CD14-positive monocyte (primary cell): ENCODE measurements around the gene CNKSR2. TPM values are rescaled to one million over a fixed set of nuclear protein-coding genes. Genes with fewer than 3 reads are reported as not detected.

ENCODE experiments used
- DNase-seq, 3 donors: peaks; one replicate each; pipeline ENCODE4 v3.0.0-alpha.2; 2011 to 2022
- H2AFZ ChIP-seq: 2 replicates; pipeline ENCODE4 v1.6.0; 2012; ENCODE audit warnings: mild to moderate bottlenecking, low read depth, low read length, inconsistent platforms; ENCODE audit not compliant: insufficient read depth, poor library complexity, severe bottlenecking
- H3K27ac ChIP-seq, 2 donors: 1 replicate in 1 of 2; 2 replicates in 1 of 2; pipeline ENCODE4 v1.5.1; 2012 to 2013; ENCODE audit warnings: low read length in 2 of 2, control low read depth in 1 of 2, inconsistent platforms in 1 of 2, low read depth in 1 of 2, mild to moderate bottlenecking in 1 of 2
- H3K27me3 ChIP-seq, 2 donors: one replicate each; pipeline versions ENCODE4 v1.6.0 to v1.6.1; 2011 to 2013; ENCODE audit warnings: low read length in 2 of 2; ENCODE audit not compliant: control insufficient read depth in 2 of 2, insufficient read depth in 2 of 2
- H3K36me3 ChIP-seq, 2 donors: replicated peaks in 1 of 2; 1 replicate in 1 of 2; 2 replicates in 1 of 2; pipeline versions ENCODE4 v1.5.1 to v1.6.1; 2012 to 2013; ENCODE audit warnings: low read length in 2 of 2, control low read depth in 1 of 2, inconsistent platforms in 1 of 2, mild to moderate bottlenecking in 1 of 2; ENCODE audit not compliant: insufficient read depth in 2 of 2, control insufficient read depth in 1 of 2
- H3K4me1 ChIP-seq, 2 donors: 1 replicate in 1 of 2; 2 replicates in 1 of 2; pipeline versions ENCODE4 v1.5.1 to v1.6.1; 2012 to 2013; ENCODE audit warnings: low read length in 2 of 2, control low read depth in 1 of 2, inconsistent platforms in 1 of 2, mild to moderate bottlenecking in 1 of 2, moderate library complexity in 1 of 2; ENCODE audit not compliant: insufficient read depth in 2 of 2, control insufficient read depth in 1 of 2
- H3K4me2 ChIP-seq: replicated peaks from 2 replicates; pipeline ENCODE3; 2012; ENCODE audit warnings: low read length, moderate library complexity, mild to moderate bottlenecking; ENCODE audit not compliant: poor library complexity, severe bottlenecking; ENCODE audit errors: extremely low read depth
- H3K4me3 ChIP-seq, 3 experiments: fragments of 200-600 bp in 1 of 3; sonication (generic) in 1 of 3; replicated peaks in 1 of 3; 1 replicate in 2 of 3; 2 replicates in 1 of 3; pipeline ENCODE4 v1.5.1; 2011 to 2013; ENCODE audit warnings: low read length in 3 of 3, mild to moderate bottlenecking in 3 of 3, control low read depth in 2 of 3, low read depth in 2 of 3, inconsistent platforms in 1 of 3, moderate library complexity in 1 of 3
- H3K79me2 ChIP-seq: 2 replicates; pipeline ENCODE4 v1.6.0; 2012; ENCODE audit warnings: mild to moderate bottlenecking, control low read depth, inconsistent platforms, low read length, moderate library complexity; ENCODE audit not compliant: insufficient read depth
- H3K9ac ChIP-seq: 2 replicates; pipeline ENCODE4 v1.6.0; 2017; ENCODE audit warnings: low read length, mild to moderate bottlenecking; ENCODE audit not compliant: insufficient read depth, poor library complexity, severe bottlenecking
- H3K9me3 ChIP-seq, 2 donors: replicated peaks in 1 of 2; 1 replicate in 1 of 2; 2 replicates in 1 of 2; pipeline versions ENCODE4 v1.5.1 to v1.6.1; 2012 to 2013; ENCODE audit warnings: low read length in 2 of 2, control low read depth in 1 of 2; ENCODE audit not compliant: control insufficient read depth in 1 of 2, insufficient read depth in 1 of 2
- H4K20me1 ChIP-seq: 2 replicates; pipeline ENCODE4 v1.6.0; 2012; ENCODE audit warnings: mild to moderate bottlenecking, low read length, control low read depth, moderate library complexity; ENCODE audit not compliant: insufficient read depth
- H3K27ac Mint-ChIP-seq, 7 donors: one replicate each; pipeline ENCODE4 v1.8.0; 2020; ENCODE audit warnings: mild to moderate bottlenecking in 7 of 7, mixed read lengths in 7 of 7, moderate library complexity in 6 of 7, inconsistent platforms in 2 of 7
- H3K27me3 Mint-ChIP-seq, 3 donors: one replicate each; pipeline ENCODE4 v1.8.0; 2021 to 2022; ENCODE audit warnings: low read depth in 3 of 3, mild to moderate bottlenecking in 3 of 3, mixed read lengths in 3 of 3, moderate library complexity in 3 of 3, inconsistent platforms in 1 of 3
- H3K36me3 Mint-ChIP-seq, 2 donors: one replicate each; pipeline ENCODE4 v1.8.0; 2020; ENCODE audit warnings: mixed read lengths in 2 of 2, inconsistent platforms in 1 of 2, mild to moderate bottlenecking in 1 of 2
- H3K4me1 Mint-ChIP-seq: one replicate; pipeline ENCODE4 v1.8.0; 2020; ENCODE audit warnings: mild to moderate bottlenecking, mixed read lengths
- H3K4me3 Mint-ChIP-seq, 2 donors: one replicate each; pipeline ENCODE4 v1.8.0; 2020; ENCODE audit warnings: mild to moderate bottlenecking in 2 of 2, mixed read lengths in 2 of 2, moderate library complexity in 1 of 2
- H3K9me3 Mint-ChIP-seq, 7 donors: one replicate each; pipeline ENCODE4 v1.8.0; 2020 to 2022; ENCODE audit warnings: mixed read lengths in 7 of 7, mild to moderate bottlenecking in 6 of 7, moderate library complexity in 6 of 7, inconsistent platforms in 2 of 7
- CTCF ChIP-seq: fragments of 200-600 bp; IDR thresholded peaks from one replicate; pipeline ENCODE4 v1.8.0; 2022; ENCODE audit warnings: antibody characterized with exemption, mild to moderate bottlenecking
- WGBS: methylation state at CpG from one replicate; pipeline ENCODE4 v1.1.5; 2013; ENCODE audit warnings: missing lambda C conversion rate; ENCODE audit not compliant: insufficient coverage; 5-methylcytosine and 5-hydroxymethylcytosine counted together
- intact Hi-C, 2 donors: fragments of 100-400 bp; cut with micrococcal nuclease; formaldehyde crosslinking; loops; one replicate each; pipeline versions ENCODE4 v1.15.0 to v1.15.1; 2023
- polyA plus RNA-seq, 3 donors: library from polyadenylated mRNA; depleted of rRNA in 1 of 3; unstranded in 2 of 3; stranded (reverse) in 1 of 3; fragments of 300-500 nt in 2 of 3; fragments of >200 nt in 1 of 3; fragmentation: Illumina TruSeq in 2 of 3; gene quantifications; 1 replicate in 2 of 3; 2 replicates in 1 of 3; pipeline ENCODE4 v1.2.3, GENCODE V29; 2012 to 2021

CNKSR2 gene
- polyA plus RNA-seq, 3 donors = 0.12 TPM; not detected in 2

- Histone ChIP-seq H3K9ac (no peak overlapping the region), H3K36me3 (no peaks in the 10 kb centered on the region), H3K79me2 (no peaks in the 10 kb centered on the region), H3K4me2 (no peak overlapping the region), H3K9me3 (no peaks in the 10 kb centered on the region), H2AFZ (no peak overlapping the region), H4K20me1 (no peaks in the 10 kb centered on the region), H3K4me3 (no peak overlapping the region), H3K27ac (no peak overlapping the region), H3K27me3 (no peaks in the 10 kb centered on the region), H3K4me1 (no peaks in the 10 kb centered on the region)
- Mint-ChIP-seq H3K27ac (no peak overlapping the region), H3K4me3 (no peak overlapping the region), H3K27me3 (peaks cover 0 to 2% (median 0%) of the 10 kb centered on the region in 3 donors), H3K9me3 (peaks cover 0 to 2% (median 0%) of the 10 kb centered on the region in 7 donors), H3K4me1 (no peaks in the 10 kb centered on the region), H3K36me3 (no peaks in the 10 kb centered on the region)
- no peak for DNase-seq
- TF ChIP-seq CTCF = no peak
- intact Hi-C loops = no loop called here
- WGBS = no CpG with 5 or more reads among the region's 2 CpGs
Measured at GRCh38 chrX:21559417-21559816, 185.2 kb downstream of the CNKSR2 start.

- no peak for DNase-seq
- Histone ChIP-seq H3K36me3 (no peaks in the 10 kb centered on the region), H3K9ac (no peak overlapping the region), H3K27ac (no peak overlapping the region), H4K20me1 (no peaks in the 10 kb centered on the region), H3K27me3 (no peaks in the 10 kb centered on the region), H3K4me3 (no peak overlapping the region), H3K4me1 (no peaks in the 10 kb centered on the region), H2AFZ (no peak overlapping the region), H3K9me3 (no peaks in the 10 kb centered on the region), H3K79me2 (no peaks in the 10 kb centered on the region), H3K4me2 (no peak overlapping the region)
- H3K9me3 Mint-ChIP-seq = peaks cover 0 to 1% (median 0%) of the 10 kb centered on the region in 7 donors
- H3K36me3 Mint-ChIP-seq = no peaks in the 10 kb centered on the region
- no peak overlapping the region for H3K4me3 Mint-ChIP-seq
- WGBS = no CpG with 5 or more reads among the region's 3 CpGs
- no peaks in the 10 kb centered on the region for H3K27me3 Mint-ChIP-seq
- TF ChIP-seq CTCF = no peak
- intact Hi-C loops = no loop called here
- no peak overlapping the region for H3K27ac Mint-ChIP-seq
- H3K4me1 Mint-ChIP-seq = no peaks in the 10 kb centered on the region
Measured at GRCh38 chrX:21565025-21565424, 190.8 kb downstream of the CNKSR2 start.
